Bronchial epithelial cell (primary cell): ENCODE measurements around the gene MN1. TPM values are rescaled to one million over a fixed set of nuclear protein-coding genes. Genes with fewer than 3 reads are reported as not detected.

Experiments used
- DNase-seq: peaks from one replicate; pipeline ENCODE4 v3.0.0-alpha.2; 2010; ENCODE audit warnings: low read depth
- FAIRE-seq: peaks from 2 replicates; lab custom pipeline; 2011; peaks lifted over from hg19 to GRCh38; lab: Jason Lieb, UNC
- H3K27me3 ChIP-seq: 2 replicates; pipeline ENCODE4 v1.5.1; 2011; ENCODE audit warnings: low read length; ENCODE audit not compliant: control insufficient read depth, insufficient read depth
- H3K36me3 ChIP-seq: 2 replicates; pipeline ENCODE4 v1.5.1; 2011; ENCODE audit warnings: low read length; ENCODE audit not compliant: control insufficient read depth, insufficient read depth
- H3K4me3 ChIP-seq: 2 replicates; pipeline ENCODE4 v1.5.1; 2011; ENCODE audit warnings: mild to moderate bottlenecking, low read depth, low read length, control low read depth
- total RNA-seq: library from RNA; depleted of rRNA; stranded (reverse); fragments of >200 nt; gene quantifications from 2 replicates; pipeline ENCODE4 v1.2.1, GENCODE V29; 2014
- TF ChIP-seq, protein P1 (sequence below): IDR thresholded peaks from 2 replicates; pipeline ENCODE4 v1.5.1; 2011; ENCODE audit warnings: mild to moderate bottlenecking, moderate library complexity, low read length, control low read depth, inconsistent platforms; ENCODE audit not compliant: insufficient read depth, severe bottlenecking

The MN1 gene
- total RNA-seq, 1 donor from 2014 or later, result 1.3 TPM

DNA sequence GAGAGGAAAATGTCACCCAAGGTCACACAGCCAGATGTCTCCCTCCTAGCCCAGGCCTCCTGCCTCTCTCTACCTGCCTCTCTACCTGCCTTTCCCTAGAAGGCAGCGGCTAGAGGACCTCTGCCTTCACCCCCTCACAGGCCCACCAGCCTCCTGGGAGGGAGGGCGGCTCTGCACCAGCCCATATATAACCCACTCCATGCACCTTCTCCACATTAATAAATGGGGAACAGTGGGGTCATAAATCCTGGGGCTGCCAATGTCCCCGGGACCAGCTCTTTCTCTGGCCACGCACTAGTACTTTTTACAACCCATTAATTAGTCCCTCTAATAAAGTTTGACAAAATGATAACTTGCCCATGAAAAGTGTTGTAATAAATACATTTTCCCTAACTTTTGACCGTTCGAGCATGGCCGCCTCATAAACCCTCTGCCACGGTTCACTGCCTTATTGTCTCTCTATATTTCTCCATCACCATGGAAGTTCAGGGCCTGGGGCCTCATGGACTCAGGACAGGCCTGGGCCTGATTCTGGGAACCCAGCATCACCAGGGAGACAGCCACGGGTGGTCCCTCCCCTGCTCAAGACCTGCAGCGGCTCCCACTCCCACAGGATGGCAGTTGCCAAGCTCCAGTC is 102.1 kb downstream of the MN1 start:
- DNase-seq, result no peak
- TF ChIP-seq, protein P1, sequence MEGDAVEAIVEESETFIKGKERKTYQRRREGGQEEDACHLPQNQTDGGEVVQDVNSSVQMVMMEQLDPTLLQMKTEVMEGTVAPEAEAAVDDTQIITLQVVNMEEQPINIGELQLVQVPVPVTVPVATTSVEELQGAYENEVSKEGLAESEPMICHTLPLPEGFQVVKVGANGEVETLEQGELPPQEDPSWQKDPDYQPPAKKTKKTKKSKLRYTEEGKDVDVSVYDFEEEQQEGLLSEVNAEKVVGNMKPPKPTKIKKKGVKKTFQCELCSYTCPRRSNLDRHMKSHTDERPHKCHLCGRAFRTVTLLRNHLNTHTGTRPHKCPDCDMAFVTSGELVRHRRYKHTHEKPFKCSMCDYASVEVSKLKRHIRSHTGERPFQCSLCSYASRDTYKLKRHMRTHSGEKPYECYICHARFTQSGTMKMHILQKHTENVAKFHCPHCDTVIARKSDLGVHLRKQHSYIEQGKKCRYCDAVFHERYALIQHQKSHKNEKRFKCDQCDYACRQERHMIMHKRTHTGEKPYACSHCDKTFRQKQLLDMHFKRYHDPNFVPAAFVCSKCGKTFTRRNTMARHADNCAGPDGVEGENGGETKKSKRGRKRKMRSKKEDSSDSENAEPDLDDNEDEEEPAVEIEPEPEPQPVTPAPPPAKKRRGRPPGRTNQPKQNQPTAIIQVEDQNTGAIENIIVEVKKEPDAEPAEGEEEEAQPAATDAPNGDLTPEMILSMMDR, result no peak
- FAIRE-seq, result no peak
- no peaks in the 10 kb centered on the region for H3K27me3 ChIP-seq
- H3K4me3 ChIP-seq, result no peak overlapping the region
- no peaks in the 10 kb centered on the region for H3K36me3 ChIP-seq

DNA sequence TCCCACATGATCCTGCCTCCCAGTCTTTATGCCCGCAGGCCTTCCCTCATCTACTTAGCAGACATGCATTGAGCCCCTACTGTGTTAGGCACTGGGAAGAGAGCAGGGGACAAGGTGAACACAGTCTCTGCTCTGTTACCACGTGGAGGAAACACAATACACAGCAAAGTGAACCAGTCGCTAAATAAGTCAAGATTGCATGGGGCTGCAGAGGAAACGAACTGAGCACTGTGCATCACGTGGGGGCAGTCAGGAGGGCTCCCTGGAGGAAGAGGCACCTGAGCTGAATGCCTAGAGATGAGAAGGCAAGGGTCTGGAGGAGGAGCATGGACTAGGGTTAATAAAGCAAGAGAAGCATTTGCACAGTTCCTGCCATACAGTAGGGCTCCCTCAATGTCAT is 102.7 kb downstream of the MN1 start:
- DNase-seq (no peak), FAIRE-seq (no peak)
- H3K36me3 ChIP-seq, result no peaks in the 10 kb centered on the region
- no peaks in the 10 kb centered on the region for H3K27me3 ChIP-seq
- TF ChIP-seq, protein P1, result no peak
- no peak overlapping the region for H3K4me3 ChIP-seq

Other genes with a start within 250 kb of the MN1 start
- 16.8 and 21.3 TPM in 2 replicates for gene PITPNB, start 117.5 kb upstream of the MN1 start, total RNA-seq